Endothelial cell of umbilical vein (primary cell): ENCODE data around the gene CYTH2. TPM values are rescaled to one million over a fixed set of nuclear protein-coding genes. Genes with fewer than 3 reads are reported as not detected.
"Not testable (repeated sequence)": the region's sequence is repeated elsewhere in the genome, so short reads cannot be mapped to it uniquely, and the experiment has no call there.

Source experiments
- BruUV-seq: library from RNA; stranded (reverse); fragments of 400-500 nt; replicated peaks from 2 replicates; lab custom pipeline; 2021; lab: Mats Ljungman, UMichigan
- CTCF ChIA-PET: fragments of 300-600, 350-600 bp; sonication (Branson Sonifier 250); formaldehyde crosslinking; loops from one replicate; lab custom pipeline; 2021; ENCODE audit warnings: antibody characterized with exemption, inconsistent platforms; lab: Charles Lee
- POLR2A ChIA-PET: fragments of 300-600, 350-600 bp; sonication (Branson Sonifier 250); formaldehyde crosslinking; loops from one replicate; lab custom pipeline; 2021; ENCODE audit warnings: antibody characterized with exemption, inconsistent platforms; lab: Charles Lee
- DNase-seq: peaks from one replicate; pipeline ENCODE4 v3.0.0-alpha.2; 2011; ENCODE audit warnings: low read depth, low spot score
- FAIRE-seq: peaks from 2 replicates; lab custom pipeline; 2011; peaks lifted over from hg19 to GRCh38; lab: Jason Lieb, UNC
- H2AFZ ChIP-seq: 2 replicates; pipeline ENCODE4 v1.6.0; 2012; ENCODE audit warnings: low read depth, low read length, control low read depth, inconsistent platforms
- H3K27ac ChIP-seq: 2 replicates; pipeline ENCODE4 v1.5.1; 2011; ENCODE audit warnings: low read depth, mild to moderate bottlenecking, control low read depth, low read length, moderate library complexity; ENCODE audit not compliant: insufficient read depth
- H3K27me3 ChIP-seq, 2 experiments: 2 replicates each; pipeline versions ENCODE4 v1.6.0 to v1.6.1; 2011; ENCODE audit warnings: low read length in 2 of 2, mixed read lengths in 1 of 2; ENCODE audit not compliant: control insufficient read depth in 2 of 2, insufficient read depth in 2 of 2
- H3K36me3 ChIP-seq, 2 experiments: 2 replicates in 1 of 2; 3 replicates in 1 of 2; pipeline ENCODE4 v1.5.1; 2011; ENCODE audit warnings: low read length in 2 of 2, mild to moderate bottlenecking in 1 of 2, moderate library complexity in 1 of 2; ENCODE audit not compliant: control insufficient read depth in 2 of 2, insufficient read depth in 2 of 2; ENCODE audit errors: extremely low read depth in 1 of 2
- H3K4me1 ChIP-seq: 3 replicates; pipeline ENCODE4 v1.5.1; 2011; ENCODE audit warnings: mild to moderate bottlenecking, low read length; ENCODE audit not compliant: control insufficient read depth, insufficient read depth; ENCODE audit errors: extremely low read depth
- H3K4me2 ChIP-seq: 2 replicates; pipeline ENCODE4 v1.6.1; 2011; ENCODE audit warnings: low read length, control low read depth, mixed read lengths; ENCODE audit not compliant: insufficient read depth
- H3K4me3 ChIP-seq, 3 experiments: fragments of 200-600 bp in 1 of 3; sonication (generic), shearing (Covaris generic) in 1 of 3; replicated peaks in 1 of 3; 2 replicates each; pipeline ENCODE4 v1.5.1; 2011 to 2016; ENCODE audit warnings: control low read depth in 3 of 3, low read length in 3 of 3, mild to moderate bottlenecking in 2 of 3, inconsistent platforms in 1 of 3, low read depth in 1 of 3, moderate library complexity in 1 of 3; ENCODE audit not compliant: insufficient read depth in 1 of 3
- H3K79me2 ChIP-seq: 2 replicates; pipeline ENCODE4 v1.6.0; 2012; ENCODE audit warnings: low read length, inconsistent platforms; ENCODE audit not compliant: control insufficient read depth, insufficient read depth
- H3K9ac ChIP-seq: replicated peaks from 2 replicates; pipeline ENCODE3; 2011; ENCODE audit warnings: low read length, control low read depth; ENCODE audit not compliant: insufficient read depth; ENCODE audit errors: extremely low read depth
- H3K9me1 ChIP-seq: replicated peaks from 3 replicates; pipeline ENCODE4 v1.6.0; 2011; ENCODE audit warnings: mild to moderate bottlenecking, low read length; ENCODE audit not compliant: control insufficient read depth, insufficient read depth; ENCODE audit errors: extremely low read depth
- H3K9me3 ChIP-seq: replicated peaks from 2 replicates; pipeline ENCODE4 v1.5.1; 2012; ENCODE audit warnings: low read length, inconsistent platforms; ENCODE audit not compliant: control insufficient read depth, insufficient read depth
- H4K20me1 ChIP-seq: replicated peaks from 2 replicates; pipeline ENCODE3; 2011; ENCODE audit warnings: mild to moderate bottlenecking, low read length; ENCODE audit not compliant: control insufficient read depth, insufficient read depth; ENCODE audit errors: extremely low read depth
- EZH2 ChIP-seq: IDR thresholded peaks from 2 replicates; pipeline ENCODE4 v1.6.1; 2012; ENCODE audit warnings: borderline replicate concordance, low read depth, mild to moderate bottlenecking, moderate library complexity, low read length, inconsistent platforms; ENCODE audit not compliant: severe bottlenecking
- FOS ChIP-seq: IDR thresholded peaks from 2 replicates; pipeline ENCODE4 v1.6.1; 2011; ENCODE audit warnings: mild to moderate bottlenecking, low read length, moderate library complexity, borderline replicate concordance; ENCODE audit not compliant: insufficient read depth
- GATA2 ChIP-seq: IDR thresholded peaks from 2 replicates; pipeline ENCODE4 v1.7.0; 2011; ENCODE audit warnings: low read depth, mild to moderate bottlenecking, moderate library complexity, mixed read lengths, low read length; ENCODE audit not compliant: insufficient read length, insufficient read depth
- JUN ChIP-seq: IDR thresholded peaks from 2 replicates; pipeline ENCODE4 v1.6.1; 2011; ENCODE audit warnings: borderline replicate concordance, low read depth; ENCODE audit not compliant: insufficient read length, insufficient read depth
- MYC ChIP-seq: IDR thresholded peaks from one replicate; pipeline ENCODE4 v1.6.1; 2011; ENCODE audit warnings: mild to moderate bottlenecking, low read depth, low read length
- POLR2A ChIP-seq: IDR thresholded peaks from 2 replicates; pipeline ENCODE4 v1.6.1; 2012; ENCODE audit warnings: low read depth, mild to moderate bottlenecking, control low read depth, low read length
- POLR2AphosphoS5 ChIP-seq: IDR thresholded peaks from 2 replicates; pipeline ENCODE4 v1.6.1; 2012; ENCODE audit warnings: low read depth, mild to moderate bottlenecking, control low read depth, low read length, moderate library complexity; ENCODE audit not compliant: insufficient read depth
- dilution Hi-C: fragments of 300-500 bp; cut with MboI; formaldehyde crosslinking; loops from one replicate; pipeline ENCODE4 v1.15.0; 2019; ENCODE audit warnings: low sequenced_read_pairs; ENCODE audit not compliant: extremely low pct_ligation_motif_present
- intact Hi-C: fragments of 100-400 bp; cut with micrococcal nuclease; formaldehyde crosslinking; loops from one replicate; pipeline ENCODE4 v1.10.0; 2022
- polyA plus RNA-seq, 4 experiments: library from polyadenylated mRNA; depleted of rRNA in 3 of 4; stranded (reverse) in 3 of 4; unstranded in 1 of 4; fragments of >200 nt; gene quantifications; 2 replicates each; pipeline versions ENCODE4 v1.2.1 to v1.2.3, GENCODE V29; 2011 to 2012; ENCODE audit warnings: missing spikeins in 1 of 4
- total RNA-seq: library from RNA; stranded (reverse); gene quantifications from 2 replicates; pipeline ENCODE4 v1.2.3, GENCODE V29; 2021
- TF ChIP-seq, protein P1 (sequence below): IDR thresholded peaks from 2 replicates; pipeline ENCODE4 v1.6.1; 2011; ENCODE audit not compliant: insufficient read depth, insufficient read length
- TF ChIP-seq, protein P2 (sequence below), 2 donors: IDR thresholded peaks; 1 replicate in 1 of 2; 2 replicates in 1 of 2; pipeline ENCODE4 v1.5.1; 2011; ENCODE audit warnings: low read length in 2 of 2, mild to moderate bottlenecking in 2 of 2, moderate library complexity in 2 of 2, control low read depth in 1 of 2, inconsistent platforms in 1 of 2, low read depth in 1 of 2; ENCODE audit not compliant: insufficient read depth in 1 of 2; ENCODE audit errors: extremely low read depth in 1 of 2

Gene CYTH2
- total and polyA plus RNA-seq, 2 donors (not counting 3 experiments of a cell fraction or from before 2014, with no cell fraction given): 98.4 to 119 TPM

DNA sequence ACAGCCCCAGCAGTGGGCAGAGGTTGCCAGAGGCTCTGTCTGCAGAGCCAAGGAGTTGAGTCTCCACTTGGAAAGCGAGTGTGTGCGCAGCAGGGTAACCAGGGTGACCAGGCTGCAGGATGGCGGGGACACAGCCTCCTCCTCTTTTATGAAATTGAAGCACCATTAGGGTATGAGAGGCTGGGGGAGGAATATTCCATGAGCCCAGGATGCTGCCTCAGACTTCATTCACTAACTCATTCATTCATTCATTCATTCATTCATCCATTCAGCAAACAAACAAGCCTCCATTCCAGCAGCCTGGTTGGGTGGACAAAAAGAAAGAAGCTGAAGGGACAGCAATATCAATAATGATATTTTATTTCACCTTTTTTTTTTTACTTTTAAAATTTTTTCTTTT lies 49.0 kb downstream of the CYTH2 start:
- intact Hi-C loops: no loop called here
- DNase-seq: no peak
- Histone ChIP-seq H3K4me2 (no peak overlapping the region), H3K27me3 (no peaks in the 10 kb centered on the region), H3K4me3 (no peak overlapping the region), H3K27ac (no peak overlapping the region), H2AFZ (no peak overlapping the region), H3K36me3 (no peaks in the 10 kb centered on the region), H3K9me3 (no peaks in the 10 kb centered on the region), H3K9ac (no peak overlapping the region), H3K79me2 (no peaks in the 10 kb centered on the region), H3K4me1 (no peaks in the 10 kb centered on the region), H4K20me1 (no peaks in the 10 kb centered on the region), H3K9me1 (no peaks in the 10 kb centered on the region)
- BruUV-seq: no TSS peak
- dilution Hi-C loops: no loop called here
- ChIA-PET CTCF (interaction anchor here (0.5 to 2.5 kb wide), 3 partner anchors 66 to 71 kb away, joined by 3 to 13 read pairs (median 5); no protein-coding TSS in a partner anchor), POLR2A (no interaction called here)
- TF ChIP-seq POLR2A (no peak), FOS (no peak), GATA2 (no peak), MYC (no peak), JUN (no peak), POLR2AphosphoS5 (no peak), EZH2 (no peak)
- TF ChIP-seq, protein P1, sequence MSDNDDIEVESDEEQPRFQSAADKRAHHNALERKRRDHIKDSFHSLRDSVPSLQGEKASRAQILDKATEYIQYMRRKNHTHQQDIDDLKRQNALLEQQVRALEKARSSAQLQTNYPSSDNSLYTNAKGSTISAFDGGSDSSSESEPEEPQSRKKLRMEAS: no peak
- TF ChIP-seq, protein P2, sequence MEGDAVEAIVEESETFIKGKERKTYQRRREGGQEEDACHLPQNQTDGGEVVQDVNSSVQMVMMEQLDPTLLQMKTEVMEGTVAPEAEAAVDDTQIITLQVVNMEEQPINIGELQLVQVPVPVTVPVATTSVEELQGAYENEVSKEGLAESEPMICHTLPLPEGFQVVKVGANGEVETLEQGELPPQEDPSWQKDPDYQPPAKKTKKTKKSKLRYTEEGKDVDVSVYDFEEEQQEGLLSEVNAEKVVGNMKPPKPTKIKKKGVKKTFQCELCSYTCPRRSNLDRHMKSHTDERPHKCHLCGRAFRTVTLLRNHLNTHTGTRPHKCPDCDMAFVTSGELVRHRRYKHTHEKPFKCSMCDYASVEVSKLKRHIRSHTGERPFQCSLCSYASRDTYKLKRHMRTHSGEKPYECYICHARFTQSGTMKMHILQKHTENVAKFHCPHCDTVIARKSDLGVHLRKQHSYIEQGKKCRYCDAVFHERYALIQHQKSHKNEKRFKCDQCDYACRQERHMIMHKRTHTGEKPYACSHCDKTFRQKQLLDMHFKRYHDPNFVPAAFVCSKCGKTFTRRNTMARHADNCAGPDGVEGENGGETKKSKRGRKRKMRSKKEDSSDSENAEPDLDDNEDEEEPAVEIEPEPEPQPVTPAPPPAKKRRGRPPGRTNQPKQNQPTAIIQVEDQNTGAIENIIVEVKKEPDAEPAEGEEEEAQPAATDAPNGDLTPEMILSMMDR (IDR thresholded peaks at IDR 0.05; ENCODE audit: extremely low read depth in 1 of 2, insufficient read depth in 1 of 2, low read depth in 1 of 2, low read length in 2 of 2): no peak
- no peak for FAIRE-seq

DNA sequence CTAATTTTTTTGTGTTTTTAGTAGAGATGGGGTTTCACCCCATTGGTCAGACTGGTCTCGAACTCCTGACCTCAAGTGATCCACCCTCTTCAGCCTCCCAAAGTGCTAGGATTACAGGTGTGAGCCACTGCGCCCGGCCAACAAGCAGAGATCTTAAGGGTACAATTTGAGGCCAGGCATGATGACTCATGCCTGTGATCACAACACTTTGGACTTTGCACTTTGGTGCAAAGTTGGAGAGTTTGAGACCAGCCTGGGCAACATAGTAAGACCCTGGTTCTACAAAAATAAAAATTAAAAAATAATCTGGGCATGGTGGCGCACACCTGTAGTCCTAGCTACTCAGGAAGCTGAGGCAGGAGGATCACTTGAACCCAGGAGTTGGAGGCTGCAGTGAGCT lies 50.3 kb downstream of the CYTH2 start:
- not testable (repeated sequence) for H3K9me3 ChIP-seq

More for the DNA sequence above, 50.3 kb downstream of the CYTH2 start:
- H3K9me1 ChIP-seq, H3K79me2 ChIP-seq, H4K20me1 ChIP-seq, H3K27me3 ChIP-seq, POLR2A ChIA-PET, DNase-seq, H2AFZ ChIP-seq, H3K27ac ChIP-seq, H3K4me3 ChIP-seq, H3K36me3 ChIP-seq, FAIRE-seq, H3K9ac ChIP-seq, H3K4me1 ChIP-seq, dilution Hi-C loops, H3K4me2 ChIP-seq, BruUV-seq, intact Hi-C loops: not testable (repeated sequence)
- CTCF ChIA-PET: interaction anchor here (1.2 to 2.5 kb wide), 3 partner anchors 14 to 69 kb away, joined by 4 to 13 read pairs (median 5); no protein-coding TSS in a partner anchor
